HG03378 (cell line): Measurements from ENCODE around the gene TSPAN18.

Source experiments
- ATAC-seq: cut with Tn5 transposase; IDR thresholded peaks from one replicate; pipeline ENCODE4 v1.9.1; 2021; ENCODE audit warnings: mild to moderate bottlenecking, moderate library complexity; ENCODE audit not compliant: unreplicated experiment

TSPAN18 gene

DNA sequence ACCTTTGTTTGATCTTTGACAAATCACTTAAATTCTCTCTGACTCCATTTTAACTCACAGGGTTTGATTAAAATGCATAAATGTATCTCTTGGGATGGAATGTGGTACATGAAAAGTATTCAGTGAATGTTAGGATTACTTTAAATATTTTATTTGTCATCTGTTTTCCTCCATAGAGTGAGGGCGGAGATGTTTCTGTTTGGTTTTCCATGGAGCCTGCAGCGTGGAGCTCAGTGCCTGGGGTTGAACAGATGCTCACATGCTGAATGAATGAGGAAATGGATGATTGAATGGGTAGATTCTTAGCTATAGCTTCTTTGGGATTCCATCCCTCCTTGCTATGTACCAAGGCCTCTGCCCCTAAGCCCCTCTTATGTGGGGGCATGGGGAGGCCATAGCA is 10.0 kb downstream of the TSPAN18 start:
- no peak for ATAC-seq

GRCh38 chr11:44737245-44738085 is 10.7 kb downstream of the TSPAN18 start:
- no peak for ATAC-seq

GRCh38 chr11:44738791-44739190 is 12.0 kb downstream of the TSPAN18 start:
- no peak for ATAC-seq

DNA sequence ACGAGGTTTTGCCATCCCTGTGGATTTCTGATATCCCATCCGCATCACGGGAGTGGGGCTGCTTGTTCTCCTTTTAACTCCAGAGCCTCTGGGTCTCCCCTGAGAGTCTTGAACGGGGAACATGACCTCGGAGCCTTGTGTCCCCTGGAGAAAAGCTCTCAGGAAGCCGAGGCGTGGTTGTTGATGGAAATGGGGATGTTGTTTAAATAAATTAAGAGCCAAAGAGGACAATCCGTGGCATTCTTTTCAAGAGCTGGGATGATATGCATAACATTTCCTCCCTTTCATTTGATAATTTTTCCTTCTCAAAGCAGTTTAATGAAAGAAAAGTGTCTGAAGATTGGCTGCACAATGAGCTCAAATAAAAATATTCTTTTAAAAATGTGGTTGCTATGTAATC is 14.2 kb downstream of the TSPAN18 start:
- no peak for ATAC-seq

- ATAC-seq = no peak
Measured at GRCh38 chr11:44741976-44742375, 15.2 kb downstream of the TSPAN18 start.

DNA sequence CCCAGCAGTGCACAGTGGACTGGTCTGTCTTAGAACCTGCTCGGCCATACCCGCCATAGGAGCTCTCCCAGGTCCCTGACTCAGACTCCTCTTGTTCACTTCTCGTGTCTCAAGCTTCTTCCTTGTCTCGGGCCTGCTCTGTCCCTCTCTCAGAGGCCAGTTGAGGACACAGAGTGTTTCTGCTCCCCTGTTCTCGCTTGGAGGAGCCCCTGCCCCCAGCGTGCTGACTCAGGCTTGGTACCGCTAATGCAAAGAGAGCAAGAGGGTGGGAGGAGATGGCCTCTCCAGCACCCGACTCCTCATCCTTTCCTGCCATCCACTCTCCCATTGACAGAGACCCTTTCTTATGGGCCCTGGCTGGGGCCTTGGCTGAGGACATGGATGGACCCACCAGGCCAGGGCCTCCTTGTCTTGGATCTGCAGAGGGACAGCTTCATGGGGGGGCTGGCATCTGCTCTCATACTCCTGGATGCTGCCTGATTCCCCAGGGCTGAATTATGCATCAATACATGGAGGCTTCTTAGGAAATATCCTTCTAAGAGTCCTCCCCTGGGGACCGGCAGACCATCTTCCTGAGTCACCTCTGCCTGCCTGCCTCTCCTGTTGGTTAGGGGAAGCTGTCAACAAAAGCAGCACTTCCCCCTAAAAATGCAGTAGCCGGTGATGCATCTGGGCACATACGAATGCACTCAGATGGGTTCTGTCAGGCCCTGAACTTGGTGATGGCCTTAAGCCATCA is 15.9 kb downstream of the TSPAN18 start:
- ATAC-seq = no peak

- no peak for ATAC-seq
Measured at GRCh38 chr11:44743326-44743725, 16.6 kb downstream of the TSPAN18 start.

- ATAC-seq = no peak
Measured at GRCh38 chr11:44743959-44744557, 17.3 kb downstream of the TSPAN18 start.

DNA sequence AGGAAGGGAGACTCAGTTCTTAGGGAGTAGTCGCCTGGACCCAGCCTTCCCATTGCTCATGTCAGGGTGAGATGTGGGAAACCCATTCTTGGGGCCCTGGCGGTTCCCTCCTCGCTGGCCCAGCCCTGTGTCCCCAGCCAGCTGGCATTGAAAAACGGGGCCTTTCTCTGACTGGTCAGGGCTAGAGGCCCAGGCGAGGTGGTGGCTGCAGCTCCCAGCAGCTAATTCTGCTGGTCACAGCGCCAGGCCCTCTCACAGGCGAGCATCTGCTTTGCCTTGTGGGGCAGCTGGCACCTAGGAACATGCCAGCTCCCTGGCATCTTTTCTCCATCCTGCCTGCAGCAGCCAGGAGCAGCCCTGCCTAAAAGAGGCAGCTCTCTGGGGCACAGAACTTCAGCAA is 20.1 kb downstream of the TSPAN18 start:
- no peak for ATAC-seq

GRCh38 chr11:44747316-44747715 is 20.6 kb downstream of the TSPAN18 start:
- no peak for ATAC-seq

- ATAC-seq = no peak
Measured at GRCh38 chr11:44747836-44748235, 21.1 kb downstream of the TSPAN18 start.

DNA sequence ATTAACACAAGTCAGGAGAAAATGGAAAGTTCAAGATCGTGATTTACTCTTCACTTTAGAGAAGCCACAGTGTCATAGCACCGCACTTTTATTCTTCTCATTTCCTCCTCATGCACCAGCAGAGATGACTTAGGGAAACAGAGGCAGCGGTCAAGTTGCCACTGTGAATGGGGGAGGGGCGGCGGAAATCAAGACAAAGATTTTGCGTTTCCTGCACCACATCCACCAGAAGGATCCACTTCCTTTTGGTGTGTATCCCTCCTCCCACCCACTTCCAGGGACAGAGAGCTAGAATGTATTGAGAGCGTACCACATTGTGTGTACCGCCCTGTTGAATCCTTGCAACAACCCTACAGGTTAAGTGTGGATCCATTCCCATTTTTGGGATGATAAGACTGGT is 21.8 kb downstream of the TSPAN18 start:
- ATAC-seq = no peak

GRCh38 chr11:44749189-44749588 is 22.4 kb downstream of the TSPAN18 start:
- ATAC-seq = no peak

DNA sequence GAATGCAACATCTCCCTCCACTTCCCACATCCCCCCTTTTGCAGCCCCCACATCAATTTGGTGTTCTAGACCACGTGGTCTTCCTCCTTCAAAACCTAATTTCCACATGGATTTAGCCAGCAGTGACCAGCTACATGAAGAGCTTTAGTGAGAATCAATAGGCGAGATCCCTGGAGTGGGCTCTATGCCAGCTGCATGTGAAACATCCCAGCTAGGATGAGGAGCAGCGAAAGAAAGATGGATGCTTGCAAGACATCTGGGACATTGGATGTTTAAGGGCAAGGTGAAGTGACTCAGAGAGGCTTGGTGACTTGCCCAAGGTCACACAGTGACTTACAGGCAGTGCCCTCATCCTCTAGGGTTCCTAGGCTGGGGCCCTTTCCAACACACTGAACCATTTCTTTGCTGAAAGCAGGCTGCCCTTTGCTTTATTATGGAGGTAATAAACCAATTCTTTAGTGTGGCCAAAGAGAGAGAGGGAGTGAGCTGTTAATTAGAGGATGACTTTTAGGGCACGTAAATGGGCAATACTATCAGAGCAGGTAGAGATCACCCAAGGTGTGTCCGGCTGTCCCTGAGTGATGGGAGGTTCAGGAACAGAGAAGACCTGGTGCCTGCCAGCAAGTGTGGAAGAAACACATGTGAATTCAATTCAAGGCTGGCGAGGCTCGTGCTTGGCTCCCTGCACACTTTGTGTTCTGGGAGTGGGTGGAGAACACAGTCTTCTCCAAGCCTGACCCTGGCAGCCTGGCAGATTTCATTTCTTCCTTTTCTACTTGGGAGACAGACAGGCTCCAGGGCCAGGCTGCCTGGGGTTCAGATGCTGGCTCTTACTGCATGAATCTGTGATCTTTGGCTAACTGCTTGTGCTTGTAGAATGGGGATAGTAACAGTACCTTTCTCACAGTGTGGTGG is 24.0 kb downstream of the TSPAN18 start:
- no peak for ATAC-seq

DNA sequence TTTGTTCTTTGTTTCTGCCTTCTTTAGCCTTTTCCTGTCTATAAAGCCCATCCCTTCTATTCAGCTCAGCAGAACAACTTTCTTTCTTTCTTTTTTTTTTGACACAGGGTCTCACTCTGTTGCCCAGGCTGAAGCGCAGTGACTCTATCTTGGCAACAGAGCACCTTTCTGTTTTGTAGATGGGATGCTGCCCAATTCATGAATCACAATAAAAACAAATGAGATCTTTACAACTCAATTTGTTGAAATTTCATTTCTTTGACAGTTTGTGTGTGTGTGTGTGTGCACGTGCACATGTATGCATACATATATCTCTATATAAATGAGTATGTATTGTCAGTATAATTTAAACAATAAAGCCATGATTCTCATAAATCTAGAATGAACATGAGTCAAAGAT is 25.5 kb downstream of the TSPAN18 start:
- ATAC-seq = no peak

- ATAC-seq = no peak
Measured at GRCh38 chr11:44752713-44753112, 26.0 kb downstream of the TSPAN18 start.

GRCh38 chr11:44753961-44754645 is 27.3 kb downstream of the TSPAN18 start:
- ATAC-seq = no peak

GRCh38 chr11:44754876-44755555 is 28.3 kb downstream of the TSPAN18 start:
- no peak for ATAC-seq
